Peyer's patch (tissue), 4 donors: ENCODE measurements around the gene RNF123.

Experiments
- POLR2A ChIP-seq, 2 donors: fragments of 450-650 bp; IDR thresholded peaks; one replicate each; pipeline ENCODE4 v1.5.1; 2017; ENCODE audit warnings: antibody characterized with exemption in 2 of 2, mild to moderate bottlenecking in 2 of 2, moderate library complexity in 2 of 2
- TF ChIP-seq, protein P1 (sequence below), 6 experiments: fragments of 450-650 bp in 4 of 6; fragments of 200-600 bp in 2 of 6; sonication (generic) in 1 of 6; IDR thresholded peaks; one replicate each; pipeline ENCODE4 v1.5.1; 2017 to 2019; ENCODE audit warnings: antibody characterized with exemption in 6 of 6, mild to moderate bottlenecking in 3 of 6, moderate library complexity in 1 of 6

DNA sequence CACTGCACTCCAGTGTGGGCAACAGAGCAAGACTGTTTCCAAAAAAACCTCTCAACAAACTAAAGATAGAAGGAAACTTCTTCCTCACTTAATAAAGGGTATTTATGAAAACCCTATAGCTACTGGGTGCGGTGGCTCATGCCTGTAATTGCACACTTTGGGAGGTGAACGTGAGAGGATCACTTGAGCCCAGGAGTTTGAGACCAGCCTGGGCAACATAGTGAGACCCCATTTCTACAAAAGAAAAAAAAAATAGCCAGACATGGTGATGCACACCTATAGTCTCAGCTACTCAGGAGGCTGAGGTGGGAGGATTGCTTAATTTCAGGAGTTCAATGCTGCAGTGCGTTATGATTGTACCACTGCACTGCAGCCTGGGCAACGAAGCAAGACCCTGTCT is 74.6 kb downstream of the RNF123 start:
- TF ChIP-seq, protein P1, sequence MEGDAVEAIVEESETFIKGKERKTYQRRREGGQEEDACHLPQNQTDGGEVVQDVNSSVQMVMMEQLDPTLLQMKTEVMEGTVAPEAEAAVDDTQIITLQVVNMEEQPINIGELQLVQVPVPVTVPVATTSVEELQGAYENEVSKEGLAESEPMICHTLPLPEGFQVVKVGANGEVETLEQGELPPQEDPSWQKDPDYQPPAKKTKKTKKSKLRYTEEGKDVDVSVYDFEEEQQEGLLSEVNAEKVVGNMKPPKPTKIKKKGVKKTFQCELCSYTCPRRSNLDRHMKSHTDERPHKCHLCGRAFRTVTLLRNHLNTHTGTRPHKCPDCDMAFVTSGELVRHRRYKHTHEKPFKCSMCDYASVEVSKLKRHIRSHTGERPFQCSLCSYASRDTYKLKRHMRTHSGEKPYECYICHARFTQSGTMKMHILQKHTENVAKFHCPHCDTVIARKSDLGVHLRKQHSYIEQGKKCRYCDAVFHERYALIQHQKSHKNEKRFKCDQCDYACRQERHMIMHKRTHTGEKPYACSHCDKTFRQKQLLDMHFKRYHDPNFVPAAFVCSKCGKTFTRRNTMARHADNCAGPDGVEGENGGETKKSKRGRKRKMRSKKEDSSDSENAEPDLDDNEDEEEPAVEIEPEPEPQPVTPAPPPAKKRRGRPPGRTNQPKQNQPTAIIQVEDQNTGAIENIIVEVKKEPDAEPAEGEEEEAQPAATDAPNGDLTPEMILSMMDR (IDR thresholded peaks at IDR 0.05) = no peak
- TF ChIP-seq POLR2A (IDR thresholded peaks at IDR 0.05) = no peak
